Cardiac muscle cell (in vitro differentiated cells and primary cell): ENCODE measurements around the gene POLR1A. TPM values are rescaled to one million over a fixed set of nuclear protein-coding genes. Genes with fewer than 3 reads are reported as not detected.
A peak's percentile ranks its signal among the peaks of the same experiment; 100 is the strongest.
"Not testable (repeated sequence)": the region's sequence is repeated elsewhere in the genome, so short reads cannot be mapped to it uniquely, and the experiment has no call there.

Source experiments
- DNase-seq, 2 donors: peaks; one replicate each; pipeline versions ENCODE4 v3.0.0 to v3.0.0-alpha.2; 2010 to 2017; ENCODE audit warnings: low read depth in 1 of 2, low spot score in 1 of 2
- H3K27ac ChIP-seq: fragments of 200-600 bp; sonication (generic); 2 replicates; pipeline ENCODE4 v1.5.1; 2016
- H3K27me3 ChIP-seq: fragments of 200-600 bp; sonication (generic); 2 replicates; pipeline ENCODE4 v1.6.0; 2016; ENCODE audit warnings: control low read depth
- H3K36me3 ChIP-seq: fragments of 200-600 bp; sonication (generic); 2 replicates; pipeline ENCODE4 v1.5.1; 2016; ENCODE audit warnings: control low read depth
- H3K4me1 ChIP-seq: fragments of 200-600 bp; sonication (generic); 2 replicates; pipeline ENCODE4 v1.8.1; 2017; ENCODE audit warnings: low read depth, mild to moderate bottlenecking, mixed run types
- H3K4me3 ChIP-seq: fragments of 200-600 bp; sonication (generic); 2 replicates; pipeline ENCODE4 v1.5.1; 2016; ENCODE audit warnings: mild to moderate bottlenecking
- H3K9me3 ChIP-seq: fragments of 200-600 bp; sonication (generic); 2 replicates; pipeline ENCODE4 v1.5.1; 2017; ENCODE audit warnings: low read depth, mild to moderate bottlenecking, control low read depth
- polyA plus RNA-seq: library from polyadenylated mRNA; unstranded; fragments of >200 nt; fragmentation: Nextera tagmentation; extraction: Ambion mirVana; gene quantifications from 2 replicates; pipeline ENCODE4 v1.2.1, GENCODE V29; 2016
- total RNA-seq: library from RNA; depleted of rRNA; stranded (reverse); fragments of >200 nt; gene quantifications from 2 replicates; pipeline ENCODE4 v1.2.3, GENCODE V29; 2016
- TF ChIP-seq, protein P1 (sequence below): IDR thresholded peaks from 2 replicates; pipeline ENCODE4 v1.5.1; 2012; ENCODE audit warnings: low read depth, mild to moderate bottlenecking, low read length

Gene POLR1A
- total and polyA plus RNA-seq, 2 experiments from 2014 or later = 6.8 to 19.4 TPM

DNA sequence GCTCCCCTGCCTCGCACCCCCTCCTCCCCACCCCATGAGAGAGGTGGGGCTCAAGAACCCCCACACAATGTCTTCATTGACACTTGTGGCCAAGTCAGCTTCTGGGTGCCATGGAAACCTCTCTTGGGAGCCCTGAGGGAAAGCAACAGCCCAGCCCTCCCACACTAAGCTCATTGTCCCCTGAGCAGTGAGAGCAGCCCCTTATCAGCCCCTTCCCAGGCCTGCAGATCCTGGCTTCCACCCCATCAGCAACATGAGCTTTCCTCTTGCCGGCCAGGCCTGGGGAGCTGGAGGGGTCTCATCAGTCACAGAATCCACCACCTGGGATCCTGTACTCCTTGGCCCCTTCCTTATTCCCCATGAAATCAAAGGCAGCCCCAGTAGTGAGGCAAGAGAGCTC, 109.1 kb downstream of the POLR1A start:
- DNase-seq = peak; percentile 31 to 64
- H3K4me3 ChIP-seq = no peak overlapping the region
- no peaks in the 10 kb centered on the region for H3K27me3 ChIP-seq
- no peaks in the 10 kb centered on the region for H3K9me3 ChIP-seq
- TF ChIP-seq, protein P1, sequence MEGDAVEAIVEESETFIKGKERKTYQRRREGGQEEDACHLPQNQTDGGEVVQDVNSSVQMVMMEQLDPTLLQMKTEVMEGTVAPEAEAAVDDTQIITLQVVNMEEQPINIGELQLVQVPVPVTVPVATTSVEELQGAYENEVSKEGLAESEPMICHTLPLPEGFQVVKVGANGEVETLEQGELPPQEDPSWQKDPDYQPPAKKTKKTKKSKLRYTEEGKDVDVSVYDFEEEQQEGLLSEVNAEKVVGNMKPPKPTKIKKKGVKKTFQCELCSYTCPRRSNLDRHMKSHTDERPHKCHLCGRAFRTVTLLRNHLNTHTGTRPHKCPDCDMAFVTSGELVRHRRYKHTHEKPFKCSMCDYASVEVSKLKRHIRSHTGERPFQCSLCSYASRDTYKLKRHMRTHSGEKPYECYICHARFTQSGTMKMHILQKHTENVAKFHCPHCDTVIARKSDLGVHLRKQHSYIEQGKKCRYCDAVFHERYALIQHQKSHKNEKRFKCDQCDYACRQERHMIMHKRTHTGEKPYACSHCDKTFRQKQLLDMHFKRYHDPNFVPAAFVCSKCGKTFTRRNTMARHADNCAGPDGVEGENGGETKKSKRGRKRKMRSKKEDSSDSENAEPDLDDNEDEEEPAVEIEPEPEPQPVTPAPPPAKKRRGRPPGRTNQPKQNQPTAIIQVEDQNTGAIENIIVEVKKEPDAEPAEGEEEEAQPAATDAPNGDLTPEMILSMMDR = no peak
- H3K4me1 ChIP-seq = peaks cover 39% of the 10 kb centered on the region
- peak overlapping the region; percentile 55 for H3K27ac ChIP-seq
- H3K36me3 ChIP-seq = no peaks in the 10 kb centered on the region

DNA sequence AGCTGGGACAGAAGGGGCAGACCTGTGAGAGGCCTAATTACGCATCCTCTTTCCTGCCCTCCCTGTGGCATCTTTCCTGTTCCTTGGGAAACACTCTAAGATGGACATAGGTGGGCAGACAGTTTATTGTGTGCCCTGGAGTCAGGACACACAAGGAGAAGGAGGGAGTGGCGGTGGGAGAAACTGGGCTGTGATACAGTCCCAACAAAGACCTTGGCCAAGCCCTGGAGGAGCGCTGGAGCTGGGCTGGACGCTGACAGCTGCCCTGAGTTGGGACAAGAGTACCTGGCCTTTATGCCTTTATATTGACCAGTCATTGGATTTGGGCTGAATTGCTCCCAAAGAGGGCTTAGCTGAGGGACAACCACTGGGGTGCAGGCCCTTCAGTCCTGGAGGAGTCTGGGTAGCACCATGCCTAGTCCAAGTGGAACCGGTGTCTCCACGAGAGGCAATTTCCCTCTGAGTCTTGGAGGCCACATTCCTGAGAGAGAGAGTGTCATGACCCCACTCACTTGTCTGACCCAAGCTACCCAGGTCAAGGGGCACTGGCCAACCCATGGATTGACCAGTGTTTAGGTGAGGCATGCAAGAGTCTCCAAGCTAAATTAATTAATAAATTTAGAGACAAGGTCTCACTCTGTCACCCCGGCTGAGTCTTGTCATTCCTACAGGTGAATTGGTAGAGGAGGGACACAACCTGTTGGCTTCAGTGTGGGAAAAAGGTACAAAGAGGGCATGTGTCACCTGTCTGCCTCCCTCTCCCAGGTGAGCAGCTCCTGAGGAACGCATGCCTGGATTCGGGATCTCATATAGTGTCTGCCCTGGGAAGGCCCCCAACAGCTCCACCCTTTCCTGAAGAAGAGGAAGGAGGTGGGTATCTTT, 109.8 kb downstream of the POLR1A start:
- Histone ChIP-seq H3K36me3 (no peaks in the 10 kb centered on the region), H3K27me3 (no peaks in the 10 kb centered on the region), H3K27ac (peak overlapping the region; percentile 55), H3K9me3 (no peaks in the 10 kb centered on the region), H3K4me1 (peaks cover 35% of the 10 kb centered on the region), H3K4me3 (no peak overlapping the region)
- no peak for DNase-seq
- TF ChIP-seq, protein P1 = no peak

DNA sequence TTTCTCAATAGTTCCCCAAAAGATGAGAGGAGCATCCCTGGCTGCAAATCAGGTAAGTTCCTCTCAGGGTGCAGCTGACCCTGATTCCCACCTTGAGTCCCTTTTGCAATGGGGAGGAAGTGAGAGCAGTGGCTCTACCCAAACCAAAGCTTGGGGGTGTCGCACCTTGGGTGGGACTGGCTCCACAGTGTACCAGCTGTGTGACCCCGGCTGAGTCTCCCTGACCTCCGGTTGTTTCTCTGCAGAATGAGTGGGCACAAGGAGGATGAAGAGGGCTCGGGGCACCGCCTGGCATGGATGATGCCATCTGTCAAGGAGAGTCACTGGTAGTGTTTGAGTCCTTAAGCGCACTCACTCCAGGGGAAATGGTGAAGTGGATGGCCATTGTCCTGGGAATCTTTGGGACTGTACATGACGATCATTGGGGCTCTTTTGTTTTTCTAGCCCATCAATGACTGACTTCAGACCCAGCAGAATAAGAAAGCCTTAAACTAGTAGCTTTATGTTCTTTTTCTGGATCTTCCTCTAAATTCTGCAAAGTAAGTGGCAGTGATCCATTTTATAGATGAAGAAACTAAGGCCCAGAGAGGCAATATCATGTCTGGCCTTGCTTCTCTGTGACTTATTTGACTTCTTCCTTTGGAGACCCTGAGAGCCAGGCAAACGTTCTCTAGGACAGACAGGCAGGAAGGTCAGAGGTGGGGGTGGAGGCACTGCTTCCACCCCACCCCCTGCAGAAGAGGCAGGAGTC, 110.6 kb downstream of the POLR1A start:
- Histone ChIP-seq H3K27me3 (no peaks in the 10 kb centered on the region), H3K9me3 (no peaks in the 10 kb centered on the region), H3K36me3 (no peaks in the 10 kb centered on the region), H3K27ac (no peak overlapping the region), H3K4me3 (no peak overlapping the region), H3K4me1 (peaks cover 34% of the 10 kb centered on the region)
- no peak for DNase-seq
- TF ChIP-seq, protein P1 = no peak

DNA sequence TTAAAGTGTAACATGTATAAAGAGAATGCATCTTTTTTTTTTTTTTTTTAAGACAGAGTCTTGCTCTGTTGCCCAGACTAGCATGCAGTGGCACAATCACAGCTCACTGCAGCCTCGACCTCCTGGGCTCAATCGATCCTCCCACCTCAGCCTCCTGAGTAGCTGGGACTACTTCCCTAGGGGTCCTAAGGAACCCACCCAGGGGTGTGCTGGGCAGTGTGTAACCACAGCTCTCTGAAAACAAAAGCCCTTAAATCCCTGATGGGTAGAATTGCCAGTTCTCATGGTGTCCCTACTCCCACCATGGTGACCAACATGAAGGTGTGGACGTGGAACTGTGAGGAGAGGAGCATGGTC, 111.3 kb downstream of the POLR1A start:
- Histone ChIP-seq H3K27me3 (no peaks in the 10 kb centered on the region), H3K36me3 (no peaks in the 10 kb centered on the region), H3K4me1 (peaks cover 38% of the 10 kb centered on the region), H3K4me3 (no peak overlapping the region), H3K9me3 (no peaks in the 10 kb centered on the region), H3K27ac (peak overlapping the region; percentile 35)
- DNase-seq = no peak
- TF ChIP-seq, protein P1 = no peak

DNA sequence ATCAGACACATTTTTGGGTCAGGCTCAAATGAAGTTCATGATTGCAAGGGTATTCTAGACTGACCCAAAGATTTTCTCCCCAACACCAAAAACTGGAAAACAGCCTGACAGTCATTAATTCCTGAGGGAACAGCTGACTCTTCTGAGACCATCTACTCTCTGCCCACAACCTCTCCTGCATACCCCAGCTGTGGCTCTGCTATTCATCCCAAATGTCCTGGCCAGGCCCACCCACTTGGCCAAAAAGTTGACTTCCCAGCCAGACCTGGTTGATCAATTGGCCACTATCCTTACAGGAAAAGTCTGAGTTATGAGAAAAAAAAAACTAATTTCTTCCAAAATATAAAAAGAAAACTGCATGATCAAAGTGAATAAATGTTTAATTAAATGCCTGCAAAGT, 113.1 kb downstream of the POLR1A start:
- H3K9me3 ChIP-seq = no peaks in the 10 kb centered on the region
- peaks cover 24% of the 10 kb centered on the region for H3K4me1 ChIP-seq
- H3K4me3 ChIP-seq = no peak overlapping the region
- H3K27me3 ChIP-seq = no peaks in the 10 kb centered on the region
- H3K36me3 ChIP-seq = no peaks in the 10 kb centered on the region
- H3K27ac ChIP-seq = no peak overlapping the region
- no peak for DNase-seq
- TF ChIP-seq, protein P1 = no peak

DNA sequence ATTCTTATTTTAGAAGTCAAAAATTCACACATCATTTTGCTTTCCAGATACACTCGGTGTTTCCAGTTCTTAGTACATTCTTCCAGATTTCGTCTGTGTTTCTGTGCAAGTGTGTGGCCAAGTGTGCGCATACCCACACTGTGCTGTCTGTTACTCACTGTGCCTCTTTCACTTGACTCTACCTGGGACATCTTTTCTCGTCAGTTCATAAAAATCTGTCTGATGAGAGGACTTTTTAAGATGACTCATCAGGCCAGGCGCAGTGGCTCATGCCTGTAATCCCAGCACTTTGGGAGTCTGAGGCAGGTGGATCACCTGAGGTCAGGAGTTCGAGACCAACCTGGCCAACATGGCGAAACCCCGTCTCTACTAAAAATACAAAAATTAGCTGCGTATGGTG, 113.6 kb downstream of the POLR1A start:
- H3K27me3 ChIP-seq, H3K9me3 ChIP-seq, DNase-seq, H3K27ac ChIP-seq, H3K36me3 ChIP-seq, H3K4me3 ChIP-seq: not testable (repeated sequence)
- H3K4me1 ChIP-seq = peaks cover 24% of the 10 kb centered on the region
